Activated CD4-positive, alpha-beta T cell treated with anti-CD3 and anti-CD28 coated beads for 1 hour (primary cell): ENCODE results near the gene ATP6AP1.

Source experiments
- DNase-seq: peaks from one replicate; pipeline ENCODE4 v3.0.0-alpha.2; 2020

Gene ATP6AP1

DNA sequence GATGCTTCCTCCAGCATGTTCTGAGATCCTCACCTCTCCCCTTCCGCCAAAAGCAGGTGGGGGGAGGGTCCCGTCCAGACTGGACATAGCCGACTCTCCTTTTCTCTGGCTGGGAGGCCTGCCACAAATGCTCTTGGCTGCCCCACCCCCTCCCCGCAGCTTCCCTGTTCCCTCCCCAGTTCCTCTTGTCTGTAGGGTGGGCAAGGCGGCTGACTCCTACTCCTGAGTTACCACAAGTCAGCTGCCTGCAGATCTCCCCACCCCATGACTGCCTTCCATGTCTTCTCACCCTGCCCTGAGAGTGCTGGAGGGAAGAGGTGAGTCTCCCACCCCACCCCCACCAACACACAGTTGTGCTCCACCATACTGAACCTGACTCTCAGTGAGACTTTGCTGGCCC, 2.9 kb downstream of the ATP6AP1 start:
- no peak for DNase-seq

DNA sequence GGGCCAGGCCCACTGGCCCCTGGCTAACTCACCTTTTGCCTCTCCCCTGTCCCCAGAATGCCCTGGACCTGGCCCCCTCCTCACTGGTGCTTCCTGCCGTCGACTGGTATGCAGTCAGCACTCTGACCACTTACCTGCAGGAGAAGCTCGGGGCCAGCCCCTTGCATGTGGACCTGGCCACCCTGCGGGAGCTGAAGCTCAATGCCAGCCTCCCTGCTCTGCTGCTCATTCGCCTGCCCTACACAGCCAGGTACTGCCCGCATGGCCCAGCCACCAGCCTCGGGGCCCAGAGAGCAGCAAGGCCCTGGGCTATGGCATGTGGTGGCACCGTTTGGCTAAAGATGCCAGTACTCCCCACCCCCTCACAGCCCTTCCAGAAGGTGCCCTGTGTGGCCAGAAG, 3.7 kb downstream of the ATP6AP1 start:
- DNase-seq, result no peak

DNA sequence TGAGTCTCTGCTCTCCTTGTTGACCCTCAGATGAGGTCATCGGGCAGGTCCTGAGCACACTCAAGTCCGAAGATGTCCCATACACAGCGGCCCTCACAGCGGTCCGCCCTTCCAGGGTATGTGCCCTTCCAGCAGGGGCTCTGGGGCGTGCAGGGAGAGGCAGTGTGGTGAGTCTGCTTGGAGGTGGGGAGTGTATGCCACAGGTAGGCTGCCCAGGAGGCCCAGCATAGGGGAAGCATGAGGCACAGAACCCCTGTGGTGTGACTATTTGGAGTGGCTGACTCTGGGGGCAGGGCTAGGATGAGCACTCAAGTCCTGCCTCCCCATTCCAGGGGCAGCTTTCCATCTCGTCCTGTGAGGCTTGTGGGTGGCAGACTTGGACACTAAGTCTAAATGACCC, 5.1 kb downstream of the ATP6AP1 start:
- no peak for DNase-seq

DNA sequence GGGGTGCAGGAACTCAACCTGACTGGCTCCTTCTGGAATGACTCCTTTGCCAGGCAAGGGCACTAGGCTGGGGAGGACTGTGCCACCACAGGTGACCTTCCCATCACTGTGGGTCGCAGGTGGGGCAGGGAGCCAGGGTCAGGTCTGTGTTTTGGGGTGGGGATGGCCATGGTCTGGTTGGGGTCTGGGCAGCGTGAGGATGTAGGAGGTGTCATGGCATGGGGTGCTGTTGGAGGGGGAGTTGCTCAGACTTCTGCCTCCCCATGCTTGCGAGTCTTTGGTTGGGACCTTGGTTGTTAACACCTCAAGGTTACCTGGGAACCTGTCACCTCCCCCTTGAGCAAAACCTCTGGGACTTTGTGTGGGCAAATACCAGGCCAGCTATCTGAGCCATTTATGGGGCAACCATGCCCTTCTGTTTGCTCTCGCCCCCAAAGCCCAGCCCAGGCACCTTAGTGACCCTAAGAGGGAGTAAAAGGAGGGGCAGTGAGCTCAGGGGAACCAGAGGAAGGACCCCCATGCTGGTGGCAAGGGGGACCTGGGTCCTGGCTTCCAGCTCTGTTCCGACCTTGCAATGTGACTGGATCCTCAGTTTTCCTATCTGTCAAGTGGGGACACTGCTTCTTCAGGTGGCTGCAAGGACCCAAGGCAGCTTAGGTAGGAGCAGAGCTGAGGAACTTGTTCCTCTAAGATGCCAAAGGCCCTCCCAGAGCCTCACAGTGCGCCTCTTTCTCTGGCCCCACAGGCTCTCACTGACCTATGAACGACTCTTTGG, 6.1 kb downstream of the ATP6AP1 start:
- no peak for DNase-seq

DNA sequence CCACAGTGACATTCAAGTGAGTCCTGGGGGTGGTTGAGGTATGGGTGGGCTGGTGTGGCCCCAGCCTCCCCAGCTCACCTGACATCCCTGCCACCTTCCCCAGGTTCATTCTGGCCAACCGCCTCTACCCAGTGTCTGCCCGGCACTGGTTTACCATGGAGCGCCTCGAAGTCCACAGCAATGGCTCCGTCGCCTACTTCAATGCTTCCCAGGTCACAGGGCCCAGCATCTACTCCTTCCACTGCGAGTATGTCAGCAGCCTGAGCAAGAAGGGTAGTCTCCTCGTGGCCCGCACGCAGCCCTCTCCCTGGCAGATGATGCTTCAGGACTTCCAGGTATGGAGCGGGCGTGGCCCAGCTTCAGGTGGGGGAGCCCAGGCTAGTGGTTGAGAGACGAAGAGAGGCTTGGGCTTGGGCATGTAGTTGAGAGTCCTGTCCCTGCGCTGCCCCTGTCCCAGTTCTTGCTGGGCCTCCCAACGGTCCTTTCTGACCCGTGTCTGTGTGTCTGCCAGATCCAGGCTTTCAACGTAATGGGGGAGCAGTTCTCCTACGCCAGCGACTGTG, 6.8 kb downstream of the ATP6AP1 start:
- no peak for DNase-seq

DNA sequence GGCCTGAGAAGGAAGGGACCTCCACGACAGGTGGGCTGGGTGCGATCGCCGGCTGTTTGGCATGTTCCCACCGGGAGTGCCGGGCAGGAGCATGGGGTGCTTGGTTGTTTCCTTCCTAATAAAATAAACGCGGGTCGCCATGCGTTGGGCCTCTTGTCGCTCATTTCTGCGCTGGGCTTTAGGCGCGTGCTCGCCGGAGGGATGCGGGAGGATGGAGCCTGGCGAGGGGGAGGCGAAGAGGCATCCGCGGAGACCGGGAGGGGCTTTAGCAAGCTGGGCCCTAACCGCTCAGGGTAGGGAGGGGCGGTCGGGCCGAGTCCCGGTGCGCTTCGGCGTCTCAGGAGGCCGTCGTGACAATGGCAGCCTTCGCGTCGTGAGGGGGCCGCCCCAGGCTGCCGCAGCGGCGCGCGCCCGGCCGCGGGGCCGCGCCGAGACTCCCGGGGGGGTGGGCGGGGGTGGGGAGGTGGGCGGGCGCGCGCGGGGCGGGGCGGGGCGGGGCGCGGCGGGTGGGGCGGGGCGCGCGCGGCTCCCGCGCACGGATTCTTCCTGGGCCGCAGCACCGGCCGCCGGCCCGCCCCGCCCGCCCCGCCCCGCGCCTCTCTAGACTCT, 8.0 kb downstream of the ATP6AP1 start:
- DNase-seq, result peak; percentile 31

DNA sequence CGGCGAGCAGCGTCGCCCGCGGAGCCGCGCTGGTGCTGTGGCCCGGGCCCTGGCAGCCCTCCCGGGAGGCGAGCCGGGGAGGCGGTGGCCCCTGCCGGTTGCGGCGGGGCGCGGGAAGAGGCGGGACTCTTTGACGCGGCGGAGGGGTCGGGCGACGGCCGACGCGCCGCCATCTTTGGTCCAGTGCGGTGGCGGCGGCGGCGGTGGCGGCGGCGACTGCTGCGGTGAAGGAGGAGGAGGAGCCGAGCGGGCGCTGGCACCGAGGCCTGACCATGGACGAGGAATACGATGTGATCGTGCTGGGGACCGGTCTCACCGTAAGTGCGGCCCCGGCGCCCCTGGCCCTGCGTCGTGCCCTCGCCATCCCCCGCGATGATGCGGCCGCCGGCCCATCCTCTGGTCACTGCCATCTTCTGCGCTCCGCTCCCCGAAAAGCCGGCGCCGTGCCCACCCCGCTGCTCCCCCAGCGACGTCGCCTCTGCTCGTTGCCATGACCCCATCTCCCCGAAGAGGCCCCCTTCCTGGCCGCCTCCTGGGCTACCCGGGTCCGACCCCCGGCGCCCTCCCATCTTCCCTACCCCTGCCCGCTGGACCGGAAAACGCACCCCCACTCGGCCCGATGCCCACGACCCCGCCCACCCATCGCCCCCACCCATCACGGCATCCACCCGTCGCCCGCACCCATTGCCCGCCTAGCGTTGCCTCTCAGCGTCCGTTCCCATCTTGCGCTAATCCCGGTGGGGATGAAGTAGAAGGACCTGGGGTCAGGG, 8.7 kb downstream of the ATP6AP1 start, which contains the start of gene GDI1:
Gene GDI1, plus strand, starts transcription at position 172 of the 770 bp plus-strand sequence. Its CDS starts 101 bp downstream, at position 273.
- peak; percentile 32 for DNase-seq

DNA sequence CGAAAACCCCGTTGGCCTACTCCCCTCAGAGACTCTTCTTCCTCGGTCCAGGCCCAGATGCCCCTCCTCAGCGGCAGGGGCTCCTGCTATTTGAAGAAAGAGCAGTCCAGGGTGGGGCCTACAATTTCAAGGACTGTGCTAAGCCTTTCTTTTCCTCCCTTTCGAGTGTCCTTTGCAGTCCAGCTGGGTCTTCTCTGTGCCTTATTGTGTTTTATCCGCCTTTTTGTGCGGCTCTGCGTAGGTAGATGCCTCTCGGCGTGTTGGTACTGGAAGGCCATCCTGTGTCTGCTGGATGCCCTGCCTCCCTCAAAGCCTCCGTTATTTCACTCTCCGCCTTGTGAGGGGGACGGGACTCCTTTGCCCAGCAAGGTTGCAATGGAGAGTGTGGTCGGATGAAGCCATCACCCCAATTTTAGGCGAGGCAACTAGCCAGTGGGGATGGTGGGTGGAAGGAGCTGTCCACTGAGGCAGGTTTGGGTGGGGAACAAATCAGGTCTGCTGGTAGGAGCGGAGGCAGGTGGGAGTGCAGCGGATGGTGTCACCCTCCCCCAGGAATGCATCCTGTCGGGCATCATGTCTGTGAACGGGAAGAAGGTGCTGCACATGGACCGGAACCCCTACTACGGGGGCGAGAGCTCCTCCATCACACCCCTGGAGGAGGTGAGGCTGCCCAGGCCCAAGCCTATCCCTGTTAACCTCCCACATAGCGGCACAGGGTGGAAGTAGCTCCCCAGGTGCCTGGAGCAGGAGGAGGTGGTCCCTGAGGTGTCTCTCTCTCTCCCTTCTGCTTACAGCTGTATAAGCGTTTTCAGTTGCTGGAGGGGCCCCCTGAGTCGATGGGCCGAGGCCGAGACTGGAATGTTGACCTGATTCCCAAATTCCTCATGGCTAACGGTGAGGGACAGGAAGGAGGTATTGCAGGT, 9.8 kb downstream of the ATP6AP1 start:
- DNase-seq, result no peak

DNA sequence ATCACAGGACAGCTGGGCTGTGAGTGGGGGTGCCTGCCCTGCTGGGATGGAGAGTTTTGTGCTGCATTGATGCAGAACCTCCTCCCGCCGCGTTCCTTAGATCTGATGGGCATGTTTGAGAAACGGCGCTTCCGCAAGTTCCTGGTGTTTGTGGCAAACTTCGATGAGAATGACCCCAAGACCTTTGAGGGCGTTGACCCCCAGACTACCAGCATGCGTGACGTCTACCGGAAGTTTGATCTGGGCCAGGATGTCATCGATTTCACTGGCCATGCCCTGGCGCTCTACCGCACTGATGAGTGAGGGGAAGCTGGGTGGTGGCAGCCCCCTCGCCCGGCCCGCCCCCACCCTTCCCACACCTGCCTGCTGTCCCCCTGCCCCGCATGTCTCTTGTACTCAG, 11.4 kb downstream of the ATP6AP1 start:
- DNase-seq, result no peak

DNA sequence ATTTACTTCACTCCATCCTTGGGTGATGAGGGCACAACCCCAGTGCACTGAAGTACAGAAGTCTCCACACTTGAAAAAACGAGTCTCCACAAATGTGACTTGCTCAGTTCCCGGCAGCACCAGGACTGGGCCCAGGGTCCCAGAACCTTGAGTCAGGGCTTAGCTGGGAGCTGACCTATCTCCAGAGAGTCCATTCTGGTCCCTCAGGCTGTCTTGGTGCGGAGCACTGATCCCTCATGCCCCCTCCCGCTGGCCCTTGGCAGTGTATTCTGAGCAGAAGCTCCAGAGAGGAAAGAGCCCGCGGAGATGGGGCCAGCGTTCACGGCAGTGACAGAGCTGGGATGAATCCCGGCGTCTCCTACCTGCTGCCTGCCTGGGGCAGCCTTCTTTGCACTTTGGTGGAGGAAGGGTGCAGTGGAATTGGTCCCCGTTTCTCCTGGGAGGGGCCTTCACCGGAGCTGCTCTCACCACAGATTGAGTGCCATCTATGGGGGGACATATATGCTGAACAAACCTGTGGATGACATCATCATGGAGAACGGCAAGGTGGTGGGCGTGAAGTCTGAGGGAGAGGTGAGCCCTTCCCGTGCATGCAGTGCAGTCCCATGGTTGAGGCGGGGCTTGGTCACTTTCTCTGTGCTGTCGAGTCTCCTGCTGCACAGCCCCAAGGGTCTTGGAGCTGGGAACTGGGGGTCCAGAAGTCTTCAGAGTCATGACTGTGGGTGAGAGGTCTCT, 12.3 kb downstream of the ATP6AP1 start:
- no peak for DNase-seq

DNA sequence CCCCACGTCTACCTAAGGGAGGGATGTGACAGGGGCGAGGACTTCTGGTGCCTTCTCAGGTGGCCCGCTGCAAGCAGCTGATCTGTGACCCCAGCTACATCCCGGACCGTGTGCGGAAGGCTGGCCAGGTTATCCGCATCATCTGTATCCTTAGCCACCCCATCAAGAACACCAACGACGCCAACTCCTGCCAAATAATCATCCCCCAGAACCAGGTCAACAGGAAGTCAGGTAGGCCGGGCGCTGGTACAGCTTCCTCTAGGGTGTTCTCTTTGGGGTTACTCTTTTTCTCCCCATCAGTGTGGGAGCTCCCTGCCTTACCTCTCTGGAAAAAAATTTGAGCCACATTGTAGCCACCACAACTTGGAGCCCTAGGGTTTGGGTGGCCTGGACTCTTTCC, 13.1 kb downstream of the ATP6AP1 start:
- no peak for DNase-seq

DNA sequence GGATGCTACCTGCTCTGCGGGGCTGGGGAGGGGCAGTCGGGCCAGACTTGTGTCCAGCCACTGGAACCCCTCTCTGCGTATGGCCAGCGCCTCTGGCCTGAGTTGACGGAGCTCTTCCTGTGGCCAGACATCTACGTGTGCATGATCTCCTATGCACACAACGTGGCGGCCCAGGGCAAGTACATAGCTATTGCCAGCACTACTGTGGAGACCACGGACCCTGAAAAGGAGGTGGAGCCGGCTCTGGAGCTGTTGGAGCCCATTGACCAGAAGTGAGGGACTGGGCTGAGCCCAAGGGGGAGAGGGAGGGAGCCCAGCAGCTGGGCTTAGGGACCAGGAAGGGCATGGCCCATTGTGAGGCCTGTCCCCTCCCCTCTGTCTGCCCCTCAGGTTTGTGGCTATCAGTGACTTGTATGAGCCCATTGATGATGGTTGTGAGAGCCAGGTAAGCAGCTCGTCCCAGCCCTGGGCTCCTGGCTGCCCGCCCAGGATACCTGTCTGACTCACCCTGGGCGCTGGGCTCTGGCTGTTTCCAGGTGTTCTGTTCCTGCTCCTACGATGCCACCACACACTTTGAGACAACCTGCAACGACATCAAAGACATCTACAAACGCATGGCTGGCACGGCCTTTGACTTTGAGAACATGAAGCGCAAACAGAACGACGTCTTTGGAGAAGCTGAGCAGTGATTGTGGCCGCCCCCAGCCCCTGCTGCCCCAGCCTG, 13.7 kb downstream of the ATP6AP1 start:
- no peak for DNase-seq

DNA sequence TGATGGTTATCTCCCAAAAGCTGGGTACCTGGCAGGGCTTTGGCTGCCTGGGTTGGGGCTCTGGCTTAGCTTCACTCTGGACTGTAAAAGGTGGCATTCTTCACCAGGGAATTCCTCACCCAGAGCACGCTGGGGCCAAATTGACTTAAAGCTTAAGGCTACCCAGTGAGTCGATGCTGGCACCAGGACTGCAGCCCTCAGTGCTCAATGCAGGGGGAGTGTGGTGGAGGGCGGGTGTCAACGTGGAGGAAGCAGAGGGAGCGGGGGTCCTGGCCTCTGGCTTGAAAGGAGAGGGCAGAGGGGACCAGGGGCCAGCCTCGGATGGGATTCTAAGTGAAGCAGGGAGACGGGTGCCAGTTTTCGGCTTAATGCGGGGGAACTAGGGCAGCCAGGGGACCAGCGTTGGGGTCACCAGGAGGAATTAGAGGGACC, 15.0 kb downstream of the ATP6AP1 start:
- no peak for DNase-seq

DNA sequence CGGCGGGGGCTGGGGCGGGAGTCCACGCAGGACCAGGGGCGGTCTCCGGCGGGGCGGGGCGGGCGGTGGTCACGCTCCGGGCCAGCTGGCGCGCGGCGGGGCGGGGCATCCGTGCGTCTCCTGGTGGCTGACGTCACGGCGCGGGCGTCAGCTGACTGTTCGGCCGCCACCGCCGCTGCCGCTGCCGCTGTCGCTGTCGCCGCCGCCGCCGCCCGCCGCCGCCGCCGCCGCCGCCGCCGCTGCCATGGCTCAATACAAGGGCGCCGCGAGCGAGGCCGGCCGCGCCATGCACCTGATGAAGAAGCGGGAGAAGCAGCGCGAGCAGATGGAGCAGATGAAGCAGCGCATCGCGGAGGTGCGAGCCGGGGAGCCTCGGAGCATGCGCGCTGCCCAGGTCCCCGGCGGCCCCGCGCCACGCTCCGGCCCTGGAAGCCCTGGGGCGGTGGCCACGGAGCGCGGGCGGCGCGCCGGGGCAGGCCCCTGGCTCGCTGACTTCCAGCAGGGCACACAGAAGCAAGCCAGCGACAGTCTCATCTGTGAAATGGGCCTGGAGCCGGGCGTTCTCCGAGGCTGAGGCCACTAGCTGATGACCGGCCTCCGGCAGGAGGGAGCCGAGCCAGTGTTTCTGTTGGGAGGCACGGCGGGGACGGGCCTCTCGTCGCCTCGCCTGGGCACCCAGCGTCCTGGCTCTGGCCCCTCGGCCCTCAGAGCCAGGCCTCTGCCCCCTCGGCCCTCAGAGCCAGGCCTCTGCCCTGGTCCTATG, 15.7 kb downstream of the ATP6AP1 start, which contains the start of gene FAM50A:
Gene FAM50A, plus strand, starts transcription at position 150 of the 763 bp plus-strand sequence. Its CDS starts 95 bp downstream, at position 245.
- peak; percentile 39 for DNase-seq

DNA sequence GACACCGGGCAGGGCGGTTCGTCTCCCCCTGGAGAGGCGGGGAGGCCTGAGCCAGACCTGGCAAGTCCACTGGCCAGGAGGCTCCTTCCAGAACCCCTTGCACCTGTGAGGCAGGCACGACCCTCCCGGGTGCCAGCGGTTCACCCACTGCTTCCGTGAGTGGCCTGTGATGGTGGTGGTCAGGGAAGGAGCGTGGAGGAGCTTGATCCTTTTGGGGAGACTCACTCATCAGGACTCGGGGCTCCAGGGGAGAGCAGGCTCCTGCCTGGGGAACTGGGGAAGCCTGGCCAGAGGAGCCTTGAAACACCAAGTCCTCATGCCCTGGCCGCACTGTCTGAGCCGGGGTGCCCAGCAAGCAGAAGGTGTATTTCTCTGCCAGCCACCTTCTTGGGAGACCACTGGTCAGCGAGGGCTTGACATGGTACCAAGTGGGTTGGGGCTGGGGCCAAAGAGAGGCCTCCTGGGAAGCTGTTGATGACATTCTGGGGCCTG, 16.3 kb downstream of the ATP6AP1 start:
- DNase-seq, result no peak

DNA sequence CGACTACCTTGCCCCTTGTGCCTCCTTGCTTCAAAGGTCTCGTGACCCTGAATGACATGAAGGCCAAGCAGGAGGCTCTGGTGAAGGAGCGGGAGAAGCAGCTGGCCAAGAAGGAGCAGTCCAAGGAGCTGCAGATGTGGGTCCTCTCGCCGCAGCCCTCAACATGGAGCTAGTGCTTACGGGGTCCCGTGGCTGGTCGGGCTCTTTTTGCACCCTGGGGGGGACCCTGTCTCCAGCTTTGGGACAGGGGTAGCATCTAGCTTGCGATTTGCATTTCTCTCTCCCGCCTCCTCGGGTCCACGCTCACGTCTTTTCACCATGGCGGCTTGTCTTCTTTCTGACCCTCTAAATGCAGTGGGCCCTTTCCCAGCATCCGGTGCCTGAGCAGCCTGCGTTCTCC, 17.3 kb downstream of the ATP6AP1 start:
- no peak for DNase-seq

DNA sequence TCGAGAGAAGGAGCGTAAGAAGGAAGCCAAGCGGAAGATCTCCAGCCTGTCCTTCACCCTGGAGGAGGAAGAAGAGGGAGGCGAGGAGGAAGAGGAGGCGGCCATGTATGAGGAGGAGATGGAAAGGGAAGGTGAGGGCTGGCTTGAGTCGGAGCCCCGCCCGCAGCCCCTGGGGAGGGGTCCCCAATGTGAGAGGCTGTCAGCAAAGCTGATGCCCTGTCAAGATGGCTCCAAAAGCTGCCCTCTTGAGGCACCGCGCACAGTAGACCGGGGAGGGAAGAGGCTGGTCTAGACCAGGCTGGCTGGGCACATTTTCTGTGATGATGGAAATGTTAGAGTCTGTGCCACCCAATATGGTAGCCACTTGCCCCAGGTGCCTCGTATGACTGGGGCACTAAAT, 18.0 kb downstream of the ATP6AP1 start:
- DNase-seq, result no peak

DNA sequence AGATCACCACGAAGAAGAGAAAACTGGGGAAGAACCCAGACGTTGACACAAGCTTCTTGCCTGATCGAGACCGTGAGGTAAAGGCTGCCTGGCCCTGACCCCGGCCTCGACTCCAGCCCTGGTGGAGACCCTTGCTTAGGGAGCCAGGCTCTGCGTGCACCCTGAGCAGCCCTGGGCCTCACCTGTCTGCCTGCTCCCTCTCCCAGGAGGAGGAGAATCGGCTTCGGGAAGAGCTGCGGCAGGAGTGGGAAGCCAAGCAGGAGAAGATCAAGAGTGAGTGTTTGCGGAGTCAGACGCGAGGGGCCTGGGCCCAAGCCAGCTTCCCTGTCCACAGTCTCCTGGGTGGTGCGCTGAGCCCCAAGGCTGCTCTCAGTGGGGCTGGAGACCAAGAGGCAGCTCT, 20.0 kb downstream of the ATP6AP1 start:
- DNase-seq, result no peak

DNA sequence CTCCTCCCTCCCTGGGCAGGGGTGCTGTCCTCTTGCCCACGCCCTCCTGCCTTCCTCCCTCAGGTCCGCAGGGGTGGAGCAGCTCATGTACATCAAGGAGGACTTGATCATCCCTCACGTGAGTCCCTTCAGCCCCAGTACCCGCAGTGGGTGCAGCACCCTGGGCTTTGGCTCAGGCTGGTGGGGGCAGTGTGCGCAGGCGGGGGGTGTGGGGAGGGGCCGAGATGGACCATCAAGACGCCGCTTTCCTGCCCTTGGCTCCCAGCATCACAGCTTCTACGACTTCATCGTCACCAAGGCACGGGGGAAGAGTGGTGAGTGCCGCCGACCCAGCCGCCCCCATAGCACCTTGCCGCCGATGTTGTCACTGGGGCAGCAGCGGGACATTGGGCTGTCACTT, 21.1 kb downstream of the ATP6AP1 start:
- DNase-seq, result no peak

DNA sequence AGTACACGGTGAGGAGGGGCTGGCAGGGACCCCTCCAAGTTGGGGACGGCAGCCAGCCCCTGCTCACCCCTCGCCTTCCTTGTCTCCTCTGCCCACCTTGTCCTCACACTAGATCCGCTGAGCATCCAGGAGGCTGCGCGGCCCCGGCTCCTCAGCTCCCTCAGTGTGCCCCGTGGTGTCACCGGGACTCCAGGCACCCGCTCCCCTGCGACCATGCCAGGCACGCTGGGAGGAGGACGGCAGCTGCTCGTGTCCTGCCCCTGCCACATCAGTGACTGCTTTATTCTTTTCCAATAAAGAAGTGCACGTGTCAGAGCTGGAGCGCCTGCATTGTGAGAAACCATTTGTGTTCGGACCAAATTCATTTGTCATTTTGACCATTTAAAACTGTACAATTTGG, 21.8 kb downstream of the ATP6AP1 start:
- no peak for DNase-seq
